ENCODE data around the gene GRID1. TPM values are rescaled to one million over a fixed set of nuclear protein-coding genes. Genes with fewer than 3 reads are reported as not detected.

The GRID1 gene
- total RNA-seq, 1 experiment from 2014 or later, result not detected

GRCh38 chr10:85679061-85679460 is 687.5 kb downstream of the GRID1 start:
- intact Hi-C loops (cut with micrococcal nuclease; ENCODE audit: unreplicated experiment), result no loop called here
- Mint-ChIP-seq H3K27ac (ENCODE audit: unreplicated experiment) (no peak overlapping the region), H3K9me3 (ENCODE audit: low read depth, unreplicated experiment) (peaks cover 2% of the 10 kb centered on the region), H3K4me1 (ENCODE audit: low read depth, unreplicated experiment) (no peaks in the 10 kb centered on the region), H3K27me3 (ENCODE audit: unreplicated experiment) (no peaks in the 10 kb centered on the region), H3K4me3 (ENCODE audit: low read depth, unreplicated experiment) (no peak overlapping the region), H3K36me3 (ENCODE audit: insufficient read depth, unreplicated experiment) (no peaks in the 10 kb centered on the region)
- CTCF ChIA-PET, result no interaction called here
- no peak for DNase-seq
- no peak for TF ChIP-seq CTCF (IDR thresholded peaks at IDR 0.05; ENCODE audit: unreplicated experiment)
- BruUV-seq (replicated peaks), result no TSS peak

- no peak for DNase-seq
- Mint-ChIP-seq H3K36me3 (ENCODE audit: insufficient read depth, unreplicated experiment) (no peaks in the 10 kb centered on the region), H3K27ac (ENCODE audit: unreplicated experiment) (no peak overlapping the region), H3K4me1 (ENCODE audit: low read depth, unreplicated experiment) (no peaks in the 10 kb centered on the region), H3K9me3 (ENCODE audit: low read depth, unreplicated experiment) (peaks cover 8% of the 10 kb centered on the region), H3K4me3 (ENCODE audit: low read depth, unreplicated experiment) (no peak overlapping the region), H3K27me3 (ENCODE audit: unreplicated experiment) (no peaks in the 10 kb centered on the region)
- CTCF ChIA-PET, result no interaction called here
- intact Hi-C loops (cut with micrococcal nuclease; ENCODE audit: unreplicated experiment), result no loop called here
- BruUV-seq (replicated peaks), result no TSS peak
- TF ChIP-seq CTCF (IDR thresholded peaks at IDR 0.05; ENCODE audit: unreplicated experiment), result no peak
Measured at GRCh38 chr10:85674851-85675250, 691.7 kb downstream of the GRID1 start.

- Mint-ChIP-seq H3K4me1 (ENCODE audit: low read depth, unreplicated experiment) (no peaks in the 10 kb centered on the region), H3K27me3 (ENCODE audit: unreplicated experiment) (no peaks in the 10 kb centered on the region), H3K27ac (ENCODE audit: unreplicated experiment) (no peak overlapping the region), H3K9me3 (ENCODE audit: low read depth, unreplicated experiment) (peaks cover 8% of the 10 kb centered on the region), H3K36me3 (ENCODE audit: insufficient read depth, unreplicated experiment) (no peaks in the 10 kb centered on the region), H3K4me3 (ENCODE audit: low read depth, unreplicated experiment) (no peak overlapping the region)
- TF ChIP-seq CTCF (IDR thresholded peaks at IDR 0.05; ENCODE audit: unreplicated experiment), result no peak
- CTCF ChIA-PET, result no interaction called here
- intact Hi-C loops (cut with micrococcal nuclease; ENCODE audit: unreplicated experiment), result no loop called here
- BruUV-seq (replicated peaks), result no TSS peak
- DNase-seq, result no peak
Measured at GRCh38 chr10:85673270-85673669, 693.3 kb downstream of the GRID1 start.

- Mint-ChIP-seq H3K36me3 (ENCODE audit: insufficient read depth, unreplicated experiment) (no peaks in the 10 kb centered on the region), H3K27me3 (ENCODE audit: unreplicated experiment) (no peaks in the 10 kb centered on the region), H3K4me1 (ENCODE audit: low read depth, unreplicated experiment) (no peaks in the 10 kb centered on the region), H3K9me3 (ENCODE audit: low read depth, unreplicated experiment) (peaks cover 6% of the 10 kb centered on the region), H3K4me3 (ENCODE audit: low read depth, unreplicated experiment) (no peak overlapping the region), H3K27ac (ENCODE audit: unreplicated experiment) (no peak overlapping the region)
- BruUV-seq (replicated peaks), result no TSS peak
- intact Hi-C loops (cut with micrococcal nuclease; ENCODE audit: unreplicated experiment), result no loop called here
- no peak for TF ChIP-seq CTCF (IDR thresholded peaks at IDR 0.05; ENCODE audit: unreplicated experiment)
- CTCF ChIA-PET, result no interaction called here
- DNase-seq, result no peak
Measured at GRCh38 chr10:85671530-85671929, 695.1 kb downstream of the GRID1 start.

- no peak for TF ChIP-seq CTCF (IDR thresholded peaks at IDR 0.05; ENCODE audit: unreplicated experiment)
- Mint-ChIP-seq H3K36me3 (ENCODE audit: insufficient read depth, unreplicated experiment) (no peaks in the 10 kb centered on the region), H3K9me3 (ENCODE audit: low read depth, unreplicated experiment) (peaks cover 6% of the 10 kb centered on the region), H3K4me3 (ENCODE audit: low read depth, unreplicated experiment) (no peak overlapping the region), H3K27ac (ENCODE audit: unreplicated experiment) (no peak overlapping the region), H3K27me3 (ENCODE audit: unreplicated experiment) (no peaks in the 10 kb centered on the region), H3K4me1 (ENCODE audit: low read depth, unreplicated experiment) (no peaks in the 10 kb centered on the region)
- DNase-seq, result no peak
- CTCF ChIA-PET, result no interaction called here
- intact Hi-C loops (cut with micrococcal nuclease; ENCODE audit: unreplicated experiment), result no loop called here
- BruUV-seq (replicated peaks), result no TSS peak
Measured at GRCh38 chr10:85668522-85668921, 698.1 kb downstream of the GRID1 start.
